Spinal cord (tissue), 10 donors: ENCODE results near the gene INTS14. TPM values are rescaled to one million over a fixed set of nuclear protein-coding genes. Genes with fewer than 3 reads are reported as not detected.

Experiments
- DNase-seq, 6 donors: peaks; one replicate each; pipeline versions ENCODE4 v3.0.0 to v3.0.0-alpha.2; 2013 to 2015; ENCODE audit warnings: low spot score in 6 of 6, low read depth in 4 of 6
- H3K27ac ChIP-seq: one replicate; pipeline ENCODE4 v1.5.1; 2013; ENCODE audit warnings: low read depth, low read length, control low read depth
- H3K27me3 ChIP-seq: one replicate; pipeline ENCODE4 v1.6.1; 2013; ENCODE audit warnings: low read length; ENCODE audit not compliant: control insufficient read depth, insufficient read depth
- H3K36me3 ChIP-seq: one replicate; pipeline ENCODE4 v1.6.1; 2013; ENCODE audit warnings: low read length; ENCODE audit not compliant: control insufficient read depth, insufficient read depth
- H3K4me1 ChIP-seq: one replicate; pipeline ENCODE4 v1.6.1; 2013; ENCODE audit warnings: low read length; ENCODE audit not compliant: control insufficient read depth, insufficient read depth
- H3K4me3 ChIP-seq: one replicate; pipeline ENCODE4 v1.5.1; 2013; ENCODE audit warnings: low read depth, low read length, control low read depth
- H3K9me3 ChIP-seq: one replicate; pipeline ENCODE4 v1.6.1; 2013; ENCODE audit warnings: low read length; ENCODE audit not compliant: control insufficient read depth, insufficient read depth
- WGBS: methylation state at CpG from one replicate; pipeline ENCODE4 v1.1.5; 2013; ENCODE audit warnings: missing lambda C conversion rate; ENCODE audit not compliant: insufficient coverage; 5-methylcytosine and 5-hydroxymethylcytosine counted together
- polyA plus RNA-seq, 2 donors: library from polyadenylated mRNA; unstranded; fragments of 120-200 nt; gene quantifications; one replicate each; pipeline ENCODE4 v1.2.1, GENCODE V29; 2013; ENCODE audit not compliant: insufficient read length in 2 of 2
- total RNA-seq, 2 donors: library from RNA; depleted of rRNA in 1 of 2; stranded (reverse); fragments of 120-200 nt in 1 of 2; fragments of >200 nt in 1 of 2; gene quantifications; one replicate each; pipeline versions ENCODE4 v1.2.3 to v1.2.4, GENCODE V29; 2013 to 2014
- donor health status: healthy.

Gene INTS14
- total and polyA plus RNA-seq, 4 donors, result 24.4 to 30.0 (median 26.8) TPM

- H3K9me3 ChIP-seq, result no peaks in the 10 kb centered on the region
- H3K4me1 ChIP-seq, result no peaks in the 10 kb centered on the region
- no peaks in the 10 kb centered on the region for H3K27me3 ChIP-seq
- peaks cover 7% of the 10 kb centered on the region for H3K36me3 ChIP-seq
- no peak overlapping the region for H3K27ac ChIP-seq
- DNase-seq, result no peak
- no peak overlapping the region for H3K4me3 ChIP-seq
- 93% methylated on average over 10 of the region's 12 CpGs for whole genome bisulfite sequencing
These were observed 39.5 kb upstream of the INTS14 start for GRCh38 chr15:65650312-65651041.

GRCh38 chr15:65646486-65646885 lies 35.6 kb upstream of the INTS14 start:
- no peak for DNase-seq
- H3K9me3 ChIP-seq, result no peaks in the 10 kb centered on the region
- peaks cover 5% of the 10 kb centered on the region for H3K4me1 ChIP-seq
- H3K27ac ChIP-seq, result no peak overlapping the region
- peaks cover 5% of the 10 kb centered on the region for H3K36me3 ChIP-seq
- H3K4me3 ChIP-seq, result no peak overlapping the region
- H3K27me3 ChIP-seq, result no peaks in the 10 kb centered on the region
- WGBS, result 92% methylated on average over 2 of the region's 4 CpGs

- WGBS, result 77% methylated on average over 3 of the region's 4 CpGs
- Histone ChIP-seq H3K4me3 (no peak overlapping the region), H3K9me3 (no peaks in the 10 kb centered on the region), H3K36me3 (no peaks in the 10 kb centered on the region), H3K27me3 (no peaks in the 10 kb centered on the region), H3K4me1 (peaks cover 6% of the 10 kb centered on the region), H3K27ac (no peak overlapping the region)
- no peak for DNase-seq
These were observed 34.5 kb upstream of the INTS14 start for GRCh38 chr15:65645392-65645791.

GRCh38 chr15:65644282-65644681 lies 33.4 kb upstream of the INTS14 start:
- 84% methylated on average over 2 of the region's 4 CpGs for WGBS
- no peaks in the 10 kb centered on the region for H3K36me3 ChIP-seq
- no peak overlapping the region for H3K4me3 ChIP-seq
- no peaks in the 10 kb centered on the region for H3K27me3 ChIP-seq
- H3K9me3 ChIP-seq, result no peaks in the 10 kb centered on the region
- H3K4me1 ChIP-seq, result peaks cover 6% of the 10 kb centered on the region
- no peak overlapping the region for H3K27ac ChIP-seq
- DNase-seq, result no peak

- H3K9me3 ChIP-seq, result no peaks in the 10 kb centered on the region
- no peaks in the 10 kb centered on the region for H3K27me3 ChIP-seq
- DNase-seq, result no peak
- peaks cover 6% of the 10 kb centered on the region for H3K4me1 ChIP-seq
- H3K36me3 ChIP-seq, result no peaks in the 10 kb centered on the region
- no peak overlapping the region for H3K27ac ChIP-seq
- H3K4me3 ChIP-seq, result no peak overlapping the region
- WGBS, result 78% methylated on average over 2 of the region's 6 CpGs
These were observed 31.7 kb upstream of the INTS14 start for GRCh38 chr15:65642594-65642993.

GRCh38 chr15:65641768-65642475 lies 31.0 kb upstream of the INTS14 start:
- Histone ChIP-seq H3K4me3 (no peak overlapping the region), H3K36me3 (no peaks in the 10 kb centered on the region), H3K27me3 (no peaks in the 10 kb centered on the region), H3K9me3 (no peaks in the 10 kb centered on the region), H3K4me1 (peaks cover 6% of the 10 kb centered on the region), H3K27ac (no peak overlapping the region)
- WGBS, result 74% methylated on average over 5 of the region's 6 CpGs
- peak in 2 of 6 donors; percentile 7 to 34 for DNase-seq

- Histone ChIP-seq H3K27me3 (no peaks in the 10 kb centered on the region), H3K36me3 (no peaks in the 10 kb centered on the region), H3K27ac (no peak overlapping the region), H3K9me3 (no peaks in the 10 kb centered on the region), H3K4me1 (peaks cover 6% of the 10 kb centered on the region), H3K4me3 (no peak overlapping the region)
- WGBS, result 73% methylated on average over 3 of the region's 6 CpGs
- DNase-seq, result no peak
These were observed 28.6 kb upstream of the INTS14 start for GRCh38 chr15:65639509-65639908.

- Histone ChIP-seq H3K27ac (no peak overlapping the region), H3K9me3 (no peaks in the 10 kb centered on the region), H3K4me3 (no peak overlapping the region), H3K4me1 (peaks cover 6% of the 10 kb centered on the region), H3K36me3 (no peaks in the 10 kb centered on the region), H3K27me3 (no peaks in the 10 kb centered on the region)
- no CpG with 5 or more reads among the region's 3 CpGs for WGBS
- peak; percentile 44 to 92 (median 62) for DNase-seq
These were observed 27.8 kb upstream of the INTS14 start for GRCh38 chr15:65638681-65639089.

- Histone ChIP-seq H3K4me3 (no peak overlapping the region), H3K36me3 (no peaks in the 10 kb centered on the region), H3K27me3 (no peaks in the 10 kb centered on the region), H3K4me1 (peaks cover 6% of the 10 kb centered on the region), H3K9me3 (no peaks in the 10 kb centered on the region), H3K27ac (no peak overlapping the region)
- DNase-seq, result peak in 1 of 6 donors; percentile 7
- WGBS, result 75% methylated on average over 5 of the region's 5 CpGs
These were observed 27.2 kb upstream of the INTS14 start for GRCh38 chr15:65638109-65638508.

- H3K9me3 ChIP-seq, result no peaks in the 10 kb centered on the region
- no peaks in the 10 kb centered on the region for H3K27me3 ChIP-seq
- no peak overlapping the region for H3K27ac ChIP-seq
- no peak overlapping the region for H3K4me3 ChIP-seq
- WGBS, result no CpG with 5 or more reads among the region's 1 CpG
- H3K36me3 ChIP-seq, result no peaks in the 10 kb centered on the region
- DNase-seq, result no peak
- no peaks in the 10 kb centered on the region for H3K4me1 ChIP-seq
These were observed 23.4 kb upstream of the INTS14 start for GRCh38 chr15:65634356-65634755.
